ENCODE results near the gene CDH8.

DNA sequence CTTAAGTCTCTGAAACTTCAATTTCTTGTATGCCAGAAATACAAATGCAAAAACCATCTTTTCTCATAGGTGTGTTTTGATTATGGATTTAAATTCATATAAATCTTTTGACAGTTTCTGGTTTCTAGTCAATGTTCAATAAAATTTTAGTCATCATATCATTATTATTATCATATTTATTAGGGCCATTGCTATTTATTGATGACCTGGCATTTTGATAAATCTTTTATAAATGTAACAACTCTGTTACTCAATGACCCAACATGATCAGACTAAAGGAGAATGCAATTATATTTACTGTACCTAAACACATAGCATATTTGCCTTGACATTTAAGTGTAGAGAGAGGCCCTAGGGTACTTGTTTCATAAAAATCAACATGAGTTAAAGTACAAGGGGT, 320.8 kb downstream of the CDH8 start:
- TF ChIP-seq, protein P1, sequence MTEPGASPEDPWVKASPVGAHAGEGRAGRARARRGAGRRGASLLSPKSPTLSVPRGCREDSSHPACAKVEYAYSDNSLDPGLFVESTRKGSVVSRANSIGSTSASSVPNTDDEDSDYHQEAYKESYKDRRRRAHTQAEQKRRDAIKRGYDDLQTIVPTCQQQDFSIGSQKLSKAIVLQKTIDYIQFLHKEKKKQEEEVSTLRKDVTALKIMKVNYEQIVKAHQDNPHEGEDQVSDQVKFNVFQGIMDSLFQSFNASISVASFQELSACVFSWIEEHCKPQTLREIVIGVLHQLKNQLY (CRISPR knock-in tag; IDR thresholded peaks at IDR 0.05): no peak
- TF ChIP-seq CTCF (IDR thresholded peaks at IDR 0.05) (no peak), TCF7 (CRISPR knock-in tag; IDR thresholded peaks at IDR 0.05; ENCODE audit: low read depth) (no peak), ESRRA (CRISPR knock-in tag; IDR thresholded peaks at IDR 0.05; ENCODE audit: borderline replicate concordance) (no peak), ZNF263 (CRISPR knock-in tag; IDR thresholded peaks at IDR 0.05; ENCODE audit: low read depth) (no peak), CBFB (CRISPR knock-in tag; IDR thresholded peaks at IDR 0.05; ENCODE audit: low read depth) (no peak)
- TF ChIP-seq, protein P2, sequence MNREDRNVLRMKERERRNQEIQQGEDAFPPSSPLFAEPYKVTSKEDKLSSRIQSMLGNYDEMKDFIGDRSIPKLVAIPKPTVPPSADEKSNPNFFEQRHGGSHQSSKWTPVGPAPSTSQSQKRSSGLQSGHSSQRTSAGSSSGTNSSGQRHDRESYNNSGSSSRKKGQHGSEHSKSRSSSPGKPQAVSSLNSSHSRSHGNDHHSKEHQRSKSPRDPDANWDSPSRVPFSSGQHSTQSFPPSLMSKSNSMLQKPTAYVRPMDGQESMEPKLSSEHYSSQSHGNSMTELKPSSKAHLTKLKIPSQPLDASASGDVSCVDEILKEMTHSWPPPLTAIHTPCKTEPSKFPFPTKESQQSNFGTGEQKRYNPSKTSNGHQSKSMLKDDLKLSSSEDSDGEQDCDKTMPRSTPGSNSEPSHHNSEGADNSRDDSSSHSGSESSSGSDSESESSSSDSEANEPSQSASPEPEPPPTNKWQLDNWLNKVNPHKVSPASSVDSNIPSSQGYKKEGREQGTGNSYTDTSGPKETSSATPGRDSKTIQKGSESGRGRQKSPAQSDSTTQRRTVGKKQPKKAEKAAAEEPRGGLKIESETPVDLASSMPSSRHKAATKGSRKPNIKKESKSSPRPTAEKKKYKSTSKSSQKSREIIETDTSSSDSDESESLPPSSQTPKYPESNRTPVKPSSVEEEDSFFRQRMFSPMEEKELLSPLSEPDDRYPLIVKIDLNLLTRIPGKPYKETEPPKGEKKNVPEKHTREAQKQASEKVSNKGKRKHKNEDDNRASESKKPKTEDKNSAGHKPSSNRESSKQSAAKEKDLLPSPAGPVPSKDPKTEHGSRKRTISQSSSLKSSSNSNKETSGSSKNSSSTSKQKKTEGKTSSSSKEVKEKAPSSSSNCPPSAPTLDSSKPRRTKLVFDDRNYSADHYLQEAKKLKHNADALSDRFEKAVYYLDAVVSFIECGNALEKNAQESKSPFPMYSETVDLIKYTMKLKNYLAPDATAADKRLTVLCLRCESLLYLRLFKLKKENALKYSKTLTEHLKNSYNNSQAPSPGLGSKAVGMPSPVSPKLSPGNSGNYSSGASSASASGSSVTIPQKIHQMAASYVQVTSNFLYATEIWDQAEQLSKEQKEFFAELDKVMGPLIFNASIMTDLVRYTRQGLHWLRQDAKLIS (CRISPR knock-in tag; IDR thresholded peaks at IDR 0.05; ENCODE audit: borderline replicate concordance): no peak
